Epithelial cell of esophagus (primary cell): ENCODE measurements around the gene PLXND1.

Source experiments
- DNase-seq: peaks from one replicate; pipeline ENCODE4 v3.0.0; 2010; ENCODE audit warnings: low read depth
- H3K4me3 ChIP-seq: 2 replicates; pipeline ENCODE4 v1.5.1; 2011; ENCODE audit warnings: mild to moderate bottlenecking, low read length, control low read depth
- TF ChIP-seq, protein P1 (sequence below): IDR thresholded peaks from 2 replicates; pipeline ENCODE4 v1.5.1; 2011; ENCODE audit warnings: low read depth, mild to moderate bottlenecking, low read length, control low read depth, inconsistent platforms; ENCODE audit not compliant: insufficient read depth; ENCODE audit errors: missing control alignments

Gene PLXND1

GRCh38 chr3:129599607-129600006 is 6.9 kb downstream of the PLXND1 start:
- TF ChIP-seq, protein P1, sequence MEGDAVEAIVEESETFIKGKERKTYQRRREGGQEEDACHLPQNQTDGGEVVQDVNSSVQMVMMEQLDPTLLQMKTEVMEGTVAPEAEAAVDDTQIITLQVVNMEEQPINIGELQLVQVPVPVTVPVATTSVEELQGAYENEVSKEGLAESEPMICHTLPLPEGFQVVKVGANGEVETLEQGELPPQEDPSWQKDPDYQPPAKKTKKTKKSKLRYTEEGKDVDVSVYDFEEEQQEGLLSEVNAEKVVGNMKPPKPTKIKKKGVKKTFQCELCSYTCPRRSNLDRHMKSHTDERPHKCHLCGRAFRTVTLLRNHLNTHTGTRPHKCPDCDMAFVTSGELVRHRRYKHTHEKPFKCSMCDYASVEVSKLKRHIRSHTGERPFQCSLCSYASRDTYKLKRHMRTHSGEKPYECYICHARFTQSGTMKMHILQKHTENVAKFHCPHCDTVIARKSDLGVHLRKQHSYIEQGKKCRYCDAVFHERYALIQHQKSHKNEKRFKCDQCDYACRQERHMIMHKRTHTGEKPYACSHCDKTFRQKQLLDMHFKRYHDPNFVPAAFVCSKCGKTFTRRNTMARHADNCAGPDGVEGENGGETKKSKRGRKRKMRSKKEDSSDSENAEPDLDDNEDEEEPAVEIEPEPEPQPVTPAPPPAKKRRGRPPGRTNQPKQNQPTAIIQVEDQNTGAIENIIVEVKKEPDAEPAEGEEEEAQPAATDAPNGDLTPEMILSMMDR = no peak
- H3K4me3 ChIP-seq = no peak overlapping the region
- no peak for DNase-seq

DNA sequence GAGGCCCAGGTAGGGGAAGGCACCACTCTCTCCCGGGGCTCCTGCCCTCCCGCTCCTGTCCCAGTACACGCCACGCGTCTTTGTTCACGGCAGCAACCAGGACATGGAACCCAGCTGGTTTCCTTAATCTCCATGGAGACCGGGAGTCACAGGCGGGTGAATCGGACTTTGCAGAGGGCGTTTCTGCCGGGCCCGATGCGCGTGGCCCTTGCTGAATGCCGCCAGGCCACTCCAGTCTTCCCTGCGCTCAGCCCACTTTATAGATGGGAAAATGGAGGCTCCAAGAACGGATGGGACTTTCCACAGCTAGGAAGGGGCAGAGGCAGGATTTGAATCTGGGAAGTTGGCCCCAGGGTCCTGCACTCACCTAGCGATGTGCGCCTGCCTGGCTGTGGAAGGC is 7.4 kb downstream of the PLXND1 start:
- no peak overlapping the region for H3K4me3 ChIP-seq
- TF ChIP-seq, protein P1 = no peak
- no peak for DNase-seq

DNA sequence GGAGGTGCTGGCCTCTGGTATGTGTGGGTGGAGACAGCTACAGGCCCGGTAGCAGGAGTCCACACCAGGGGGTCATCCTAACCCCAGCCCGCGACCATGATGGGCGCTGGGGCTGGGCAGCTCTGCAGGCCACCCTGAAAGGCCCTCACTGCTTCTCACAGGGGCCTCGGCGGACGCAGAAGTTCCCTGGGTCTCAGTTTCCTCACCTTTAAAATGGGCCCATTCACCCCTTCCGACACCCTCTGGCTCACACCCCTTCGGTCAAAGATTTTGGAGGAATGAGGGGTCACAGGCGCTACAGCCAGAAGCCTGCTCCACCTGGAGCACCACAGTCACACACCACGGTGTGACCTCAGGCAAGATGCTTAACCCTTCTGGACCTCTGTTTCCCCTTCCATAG is 8.0 kb downstream of the PLXND1 start:
- no peak for DNase-seq
- TF ChIP-seq, protein P1 = no peak
- no peak overlapping the region for H3K4me3 ChIP-seq

- H3K4me3 ChIP-seq = no peak overlapping the region
- TF ChIP-seq, protein P1 = no peak
- DNase-seq = no peak
These were observed 8.5 kb downstream of the PLXND1 start for GRCh38 chr3:129598000-129598381.

- H3K4me3 ChIP-seq = no peak overlapping the region
- DNase-seq = no peak
- TF ChIP-seq, protein P1 = no peak
These were observed 9.1 kb downstream of the PLXND1 start for GRCh38 chr3:129597087-129597999.

DNA sequence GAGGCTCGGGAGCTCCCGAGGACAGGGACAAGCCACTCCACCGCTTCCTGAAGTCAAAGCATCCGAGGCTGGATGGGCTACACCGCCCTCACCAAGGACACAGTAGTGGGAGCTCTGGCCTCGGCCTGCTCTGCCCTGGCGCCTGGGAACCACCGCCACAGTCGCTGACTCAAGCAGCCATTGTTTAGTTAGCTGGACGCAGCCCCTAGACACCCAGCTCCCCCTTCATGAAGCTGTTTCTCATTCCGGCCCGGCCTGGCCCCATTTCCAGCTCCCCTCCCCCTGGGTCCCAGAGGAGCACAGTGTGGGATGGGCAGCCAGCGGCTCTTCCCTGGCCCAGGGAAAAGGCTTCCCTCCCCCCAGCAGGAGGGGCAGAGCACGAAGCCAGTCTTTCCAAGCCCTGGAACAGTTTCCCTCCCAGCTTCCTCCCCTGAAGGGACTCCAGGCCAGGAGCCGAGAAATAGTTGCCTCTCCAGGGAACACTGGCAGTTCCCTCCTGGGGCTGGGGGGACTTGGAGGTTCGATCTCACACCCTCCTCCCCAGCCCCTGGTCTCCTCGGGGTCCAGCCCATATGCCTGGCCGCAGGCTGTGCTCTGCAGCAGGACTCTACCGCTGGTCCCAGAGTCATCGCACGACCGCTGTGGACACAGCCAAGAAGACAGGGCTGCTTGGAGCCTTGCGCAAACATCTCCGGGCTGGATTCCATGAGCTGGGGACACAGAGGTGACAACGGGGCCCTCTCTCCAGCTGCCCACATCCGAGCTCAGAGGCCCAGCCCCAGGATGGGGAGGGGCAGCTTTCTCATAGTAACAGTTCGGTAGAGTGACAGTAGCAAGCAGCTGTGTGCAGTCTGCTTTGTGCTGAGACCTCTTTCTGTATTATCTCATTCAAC is 10.0 kb downstream of the PLXND1 start:
- DNase-seq = no peak
- H3K4me3 ChIP-seq = no peak overlapping the region
- TF ChIP-seq, protein P1 = no peak
